GM12801 (cell line): ENCODE results near the gene ZC3H7A.

ENCODE experiments used
- TF ChIP-seq, protein P1 (sequence below): IDR thresholded peaks from one replicate; pipeline ENCODE4 v1.5.1; 2011; ENCODE audit warnings: control low read depth; ENCODE audit not compliant: insufficient read length; ENCODE audit errors: extremely low read depth

Gene ZC3H7A

DNA sequence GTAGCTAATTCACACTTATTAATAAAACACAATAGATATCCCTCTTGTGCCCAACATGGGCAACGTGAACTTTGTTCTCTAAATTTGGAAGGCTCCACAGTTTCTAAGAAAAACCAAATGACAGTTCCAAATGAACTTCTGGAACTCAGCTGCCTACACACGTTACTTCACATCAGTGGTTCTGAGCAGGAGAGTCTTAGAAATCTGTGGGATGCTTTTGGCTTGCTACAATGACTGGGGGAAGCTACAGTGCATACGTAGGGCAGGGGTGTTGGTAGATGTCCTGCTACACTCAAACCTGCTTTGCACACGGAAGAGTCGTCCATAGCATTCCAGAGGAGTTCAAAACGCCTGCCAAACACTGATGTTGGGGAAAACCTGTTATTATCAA lies 62.4 kb downstream of the ZC3H7A start:
- TF ChIP-seq, protein P1, sequence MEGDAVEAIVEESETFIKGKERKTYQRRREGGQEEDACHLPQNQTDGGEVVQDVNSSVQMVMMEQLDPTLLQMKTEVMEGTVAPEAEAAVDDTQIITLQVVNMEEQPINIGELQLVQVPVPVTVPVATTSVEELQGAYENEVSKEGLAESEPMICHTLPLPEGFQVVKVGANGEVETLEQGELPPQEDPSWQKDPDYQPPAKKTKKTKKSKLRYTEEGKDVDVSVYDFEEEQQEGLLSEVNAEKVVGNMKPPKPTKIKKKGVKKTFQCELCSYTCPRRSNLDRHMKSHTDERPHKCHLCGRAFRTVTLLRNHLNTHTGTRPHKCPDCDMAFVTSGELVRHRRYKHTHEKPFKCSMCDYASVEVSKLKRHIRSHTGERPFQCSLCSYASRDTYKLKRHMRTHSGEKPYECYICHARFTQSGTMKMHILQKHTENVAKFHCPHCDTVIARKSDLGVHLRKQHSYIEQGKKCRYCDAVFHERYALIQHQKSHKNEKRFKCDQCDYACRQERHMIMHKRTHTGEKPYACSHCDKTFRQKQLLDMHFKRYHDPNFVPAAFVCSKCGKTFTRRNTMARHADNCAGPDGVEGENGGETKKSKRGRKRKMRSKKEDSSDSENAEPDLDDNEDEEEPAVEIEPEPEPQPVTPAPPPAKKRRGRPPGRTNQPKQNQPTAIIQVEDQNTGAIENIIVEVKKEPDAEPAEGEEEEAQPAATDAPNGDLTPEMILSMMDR, result no peak

DNA sequence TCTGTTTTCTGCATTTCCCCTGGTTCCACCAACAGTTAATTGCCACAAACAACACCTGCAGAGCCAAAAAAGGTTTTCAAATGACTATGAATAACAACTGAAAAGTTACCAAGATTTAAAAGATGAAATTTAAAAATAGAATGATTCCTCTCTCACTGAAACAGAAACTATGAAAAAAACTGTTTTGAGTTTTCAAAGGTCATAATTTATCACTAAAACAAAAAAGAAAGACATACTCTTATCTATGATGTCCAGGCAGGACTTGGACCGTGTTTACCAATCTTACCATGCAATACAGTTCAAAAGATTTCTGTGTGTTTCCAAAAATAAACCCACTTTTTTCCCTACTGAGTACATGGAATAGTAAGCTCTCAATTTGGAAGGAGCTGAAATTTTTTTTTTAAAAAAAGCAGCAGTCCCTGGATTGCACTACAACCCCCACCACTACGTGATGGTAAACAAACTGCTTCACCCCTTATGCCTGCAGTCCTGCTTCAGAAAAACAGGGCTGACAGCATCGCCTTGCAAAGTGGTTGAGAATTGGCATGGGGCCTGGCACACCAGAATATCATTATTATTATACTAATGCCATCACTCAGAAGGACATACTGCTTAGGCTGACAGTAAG lies 62.9 kb downstream of the ZC3H7A start:
- TF ChIP-seq, protein P1, result no peak

DNA sequence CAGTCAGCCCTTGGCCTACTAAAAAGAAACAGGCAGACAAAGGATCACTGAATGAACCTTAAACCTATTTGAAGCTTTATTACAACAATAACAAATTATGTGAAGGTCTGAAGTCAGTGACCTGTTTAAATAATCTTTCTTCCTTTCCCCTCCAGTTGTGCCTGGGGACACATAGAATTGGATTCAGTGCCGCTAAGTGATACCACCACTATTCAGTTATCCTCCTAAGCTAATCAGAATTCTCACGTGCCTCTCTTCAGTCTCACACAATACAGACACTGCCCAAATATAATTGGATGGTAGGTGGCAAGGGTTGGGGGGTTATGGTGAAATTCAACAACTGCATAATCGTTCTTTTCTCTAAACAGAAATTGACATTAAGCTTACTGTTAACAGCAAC lies 65.8 kb downstream of the ZC3H7A start:
- TF ChIP-seq, protein P1, result no peak

DNA sequence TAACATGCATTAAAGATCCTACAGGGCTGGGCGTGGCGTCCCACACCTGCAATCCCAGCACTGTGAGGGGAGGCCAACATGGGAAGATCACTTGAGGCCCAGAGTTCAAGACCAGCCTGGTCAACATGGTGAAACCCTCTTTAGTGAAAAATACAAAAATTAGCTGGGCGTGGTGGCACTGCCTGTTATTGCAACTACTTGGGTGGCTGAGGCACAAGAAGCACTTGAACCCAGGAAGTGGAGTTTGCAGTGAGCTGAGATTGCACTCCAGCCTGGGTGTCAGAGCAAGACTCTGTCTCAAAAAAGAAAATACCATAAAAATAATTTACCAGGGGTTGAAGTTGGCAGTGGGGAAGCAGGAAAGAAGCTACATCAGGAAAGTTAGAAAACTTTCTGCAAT lies 67.3 kb downstream of the ZC3H7A start:
- TF ChIP-seq, protein P1, result no peak

DNA sequence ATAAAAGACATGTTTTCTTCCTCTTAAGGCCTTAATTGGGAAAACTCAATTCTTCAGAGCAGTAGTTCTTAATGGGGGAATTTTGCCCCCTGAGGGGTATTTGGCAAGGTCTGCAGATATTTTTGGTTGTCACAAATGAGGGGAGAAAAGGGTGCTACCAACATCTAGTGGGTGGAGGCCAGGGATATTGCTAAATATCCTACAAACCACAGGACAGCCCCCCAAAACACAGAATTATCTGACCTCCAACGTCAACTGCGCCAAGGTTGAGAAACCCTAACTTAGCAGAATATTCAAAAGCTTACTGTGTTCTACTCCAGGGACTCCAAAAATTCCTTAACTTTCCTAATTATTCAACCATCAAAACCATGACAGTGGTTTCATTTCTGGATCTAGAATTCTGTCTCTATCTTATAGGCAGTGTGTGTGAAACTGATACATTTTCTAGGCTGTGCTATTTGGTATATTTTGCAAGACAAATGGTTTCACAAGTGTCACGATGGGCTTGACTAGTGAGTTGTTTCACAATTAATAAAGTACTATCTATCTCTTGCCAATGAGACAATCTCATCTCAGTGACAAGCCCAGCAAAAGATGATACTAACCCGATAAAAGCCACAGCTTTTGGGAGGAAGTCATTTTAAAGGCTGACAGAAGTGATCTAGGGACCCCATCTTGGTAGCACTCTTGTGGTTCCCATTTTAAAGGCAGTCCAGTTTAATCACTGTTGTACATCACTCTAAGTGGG lies 69.1 kb downstream of the ZC3H7A start:
- TF ChIP-seq, protein P1, result no peak

DNA sequence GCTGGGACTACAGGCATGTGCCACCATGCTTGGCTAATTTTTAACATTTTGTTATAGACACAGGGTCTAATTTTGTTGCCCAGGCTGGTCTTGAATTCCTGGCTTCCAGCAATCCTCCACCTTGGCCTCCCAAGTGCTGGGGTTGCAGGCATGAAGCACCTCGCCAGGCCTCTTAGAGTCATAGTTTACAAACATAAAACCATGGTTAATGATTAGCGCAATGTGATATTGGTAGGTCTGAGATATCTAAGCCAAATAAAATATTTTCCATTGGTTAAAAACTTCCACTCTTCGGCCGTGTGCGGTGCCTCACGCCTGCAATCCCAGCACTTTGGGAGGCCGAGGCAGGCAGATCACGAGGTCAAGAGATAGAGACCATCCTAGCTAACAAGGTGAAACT lies 71.0 kb downstream of the ZC3H7A start:
- TF ChIP-seq, protein P1, result no peak

DNA sequence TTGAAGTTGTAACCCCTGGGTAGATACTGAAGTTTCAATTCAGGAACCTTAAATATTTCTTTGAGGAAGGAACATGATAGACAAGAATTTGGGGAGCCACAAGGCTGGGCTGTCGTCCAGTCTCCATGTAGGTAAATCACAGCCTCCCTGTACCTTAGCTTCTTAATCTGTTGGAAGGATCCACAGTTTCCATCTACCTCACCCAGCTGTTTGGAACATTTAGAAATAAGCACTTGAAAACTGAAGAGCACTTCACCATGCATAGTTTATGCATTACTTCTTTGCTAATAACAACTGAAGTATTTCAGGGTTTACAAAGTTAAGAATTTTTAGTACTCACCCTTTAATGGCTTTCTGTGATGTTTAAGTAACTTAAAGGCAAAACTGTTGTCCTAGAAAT lies 71.6 kb downstream of the ZC3H7A start:
- TF ChIP-seq, protein P1, result no peak
